Hippocampal formation (tissue), 2 donors: ENCODE measurements around the gene CETP.
"Not testable (repeated sequence)": the region's sequence is repeated elsewhere in the genome, so short reads cannot be mapped to it uniquely, and the experiment has no call there.

ENCODE experiments used
- DNase-seq, 2 donors: peaks; one replicate each; lab custom pipeline; 2025; lab: John Stamatoyannopoulos, UW

The CETP gene

DNA sequence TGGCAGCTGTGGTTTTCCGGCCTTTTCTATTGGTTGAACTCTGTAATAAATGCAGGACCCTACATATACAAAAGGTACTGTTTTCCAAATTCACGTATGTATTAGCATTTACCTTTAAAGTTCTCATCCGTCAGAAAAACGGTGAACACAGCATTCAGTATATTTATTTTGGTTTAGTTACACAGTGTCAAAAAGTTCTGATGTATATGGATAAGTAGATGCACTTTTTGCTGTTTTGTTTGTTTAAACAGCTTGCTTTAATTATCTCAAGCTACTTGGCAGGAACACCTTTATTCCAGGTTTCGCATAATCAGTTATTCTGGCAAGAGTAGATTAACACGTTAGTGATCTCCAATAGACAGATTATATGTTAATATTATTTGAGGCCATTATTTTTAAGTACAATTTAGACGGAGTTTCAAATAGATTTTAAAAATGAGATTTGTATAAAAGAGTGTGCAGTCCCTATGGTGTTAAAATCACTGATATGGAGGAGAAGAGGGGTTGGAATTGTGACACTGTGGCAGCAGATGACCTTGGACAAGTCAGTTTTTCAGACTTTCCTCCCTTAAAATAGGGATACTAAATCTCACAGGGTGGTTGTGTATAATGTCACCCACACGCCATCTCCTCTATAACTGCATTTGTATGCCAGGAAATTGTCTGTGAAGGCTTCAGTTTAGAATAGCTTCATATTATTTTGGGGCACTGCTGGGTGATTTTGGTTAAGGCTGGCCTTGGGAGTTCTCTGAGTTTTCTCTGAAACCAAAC lies 27.7 kb upstream of the CETP start:
- no peak for DNase-seq

GRCh38 chr16:56934599-56935145 lies 27.1 kb upstream of the CETP start:
- not testable (repeated sequence) for DNase-seq

- no peak for DNase-seq
These were observed 26.5 kb upstream of the CETP start for GRCh38 chr16:56935201-56935600.

DNA sequence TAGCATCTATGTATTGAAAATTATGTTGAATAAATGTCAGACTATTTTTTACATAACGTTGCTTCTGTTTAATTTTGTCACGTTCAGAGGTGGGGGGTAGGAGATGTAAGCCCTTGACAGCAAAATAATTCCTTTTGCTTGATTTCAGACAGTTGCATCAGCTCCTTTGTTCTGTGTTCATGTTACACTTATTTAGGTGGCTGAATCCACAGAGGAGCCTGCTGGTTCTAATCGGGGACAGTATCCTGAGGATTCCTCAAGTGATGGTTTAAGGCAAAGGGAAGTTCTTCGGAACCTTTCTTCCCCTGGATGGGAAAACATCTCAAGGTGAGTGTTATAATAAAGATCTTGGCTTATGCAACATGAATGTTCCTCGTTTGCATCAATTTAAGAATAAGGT lies 25.3 kb upstream of the CETP start:
- no peak for DNase-seq

GRCh38 chr16:56936950-56937349 lies 24.8 kb upstream of the CETP start:
- DNase-seq, result no peak

DNA sequence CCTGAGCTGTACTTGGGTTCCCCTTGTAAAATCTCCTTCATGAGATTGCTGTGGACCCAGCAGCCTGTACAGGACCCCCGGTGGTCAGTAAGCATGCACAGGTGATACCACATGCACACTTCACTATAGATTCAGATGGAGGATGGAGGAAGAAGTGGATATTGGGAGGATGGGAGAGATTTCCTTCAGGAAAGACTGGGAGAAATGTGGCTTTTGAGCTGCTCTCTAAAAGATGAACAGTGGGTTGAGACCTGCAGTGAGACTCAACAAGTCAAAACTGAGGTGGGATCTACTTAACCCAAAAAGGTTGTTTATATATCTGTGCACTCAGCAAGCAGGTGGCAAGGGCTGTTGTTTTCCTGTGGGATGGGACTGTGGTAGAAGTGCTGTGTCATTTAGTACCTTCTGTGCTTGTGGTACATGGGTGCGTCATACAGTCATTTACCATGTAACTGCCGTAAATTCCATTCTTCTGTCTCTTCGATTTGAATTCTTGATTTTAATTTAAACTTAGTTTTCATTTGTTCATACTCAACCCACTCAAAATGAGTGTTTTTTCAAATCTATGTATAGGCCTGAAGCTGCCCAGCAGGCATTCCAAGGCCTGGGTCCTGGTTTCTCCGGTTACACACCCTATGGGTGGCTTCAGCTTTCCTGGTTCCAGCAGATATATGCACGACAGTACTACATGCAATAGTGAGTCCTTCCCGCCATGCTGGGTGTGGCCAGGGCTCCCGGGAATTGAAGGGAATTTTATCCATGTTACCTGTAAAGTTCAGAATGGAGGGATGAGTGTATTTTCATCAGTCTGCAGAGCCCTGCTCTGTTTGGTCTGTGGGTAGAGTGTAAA lies 22.9 kb upstream of the CETP start:
- DNase-seq, result no peak

- DNase-seq, result no peak
These were observed 21.9 kb upstream of the CETP start for GRCh38 chr16:56939801-56940200.

DNA sequence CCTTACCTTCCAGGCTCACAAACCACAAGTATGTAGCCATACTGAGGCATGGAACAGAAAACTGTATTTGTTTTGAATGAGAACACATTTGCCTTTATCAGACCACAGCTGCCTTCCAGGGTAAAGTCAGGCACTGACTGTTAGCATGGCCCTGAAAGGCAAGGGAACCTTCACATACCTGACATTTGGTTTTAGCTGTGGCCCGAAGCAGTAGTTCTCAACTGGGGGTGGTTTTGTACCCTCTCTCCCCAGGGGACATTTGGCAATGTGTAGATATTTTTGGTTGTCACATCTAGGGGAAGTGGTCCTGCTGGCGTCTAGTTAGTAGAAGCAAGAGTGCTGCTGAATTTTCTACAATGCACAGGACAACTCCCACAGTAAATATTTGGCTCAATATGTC lies 20.7 kb upstream of the CETP start:
- no peak for DNase-seq

- DNase-seq, result no peak
These were observed 19.9 kb upstream of the CETP start for GRCh38 chr16:56941856-56942331.

GRCh38 chr16:56943761-56944375 lies 17.9 kb upstream of the CETP start:
- DNase-seq, result no peak

DNA sequence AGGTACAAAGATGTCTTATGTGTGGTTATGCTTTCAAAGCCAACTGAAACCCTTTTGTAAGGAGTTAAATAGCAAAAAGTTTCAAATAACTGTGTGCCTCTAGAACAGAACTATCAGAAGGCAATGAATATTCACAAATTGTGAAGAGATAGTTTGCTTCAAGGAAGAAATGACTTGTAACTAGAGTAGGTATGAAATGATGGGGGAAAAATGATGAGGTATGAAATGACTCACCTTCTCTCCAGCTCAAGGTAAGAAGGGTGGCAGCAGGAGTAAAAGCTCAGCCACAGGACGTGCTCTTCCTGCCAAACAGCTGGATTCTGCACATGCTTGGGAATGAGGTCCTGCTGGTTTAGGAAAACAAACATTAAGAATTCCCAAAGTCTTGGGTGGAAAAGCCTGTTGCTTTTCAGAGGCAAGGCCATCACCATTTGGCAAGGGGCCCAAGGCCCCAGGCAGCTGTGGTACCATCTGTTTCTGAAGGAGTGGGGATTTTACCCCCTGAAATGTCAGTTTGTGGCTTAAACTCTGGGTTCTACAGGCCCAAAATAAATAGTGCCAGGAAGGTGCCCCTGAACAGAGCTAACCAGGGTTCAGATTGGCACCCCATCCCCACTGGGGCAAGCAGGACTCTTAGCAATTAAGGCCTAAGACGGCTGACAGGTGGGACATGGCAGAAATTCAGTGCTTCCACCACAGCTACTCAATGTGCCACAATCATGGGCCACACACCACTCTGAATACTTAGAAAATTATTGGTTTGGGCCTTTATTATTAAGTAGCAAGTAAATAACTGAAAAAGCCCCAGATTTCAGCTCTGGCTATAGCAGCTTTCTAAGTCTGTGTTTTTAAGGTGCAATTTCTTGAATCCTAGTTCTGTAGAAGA lies 16.6 kb upstream of the CETP start:
- DNase-seq, result no peak

DNA sequence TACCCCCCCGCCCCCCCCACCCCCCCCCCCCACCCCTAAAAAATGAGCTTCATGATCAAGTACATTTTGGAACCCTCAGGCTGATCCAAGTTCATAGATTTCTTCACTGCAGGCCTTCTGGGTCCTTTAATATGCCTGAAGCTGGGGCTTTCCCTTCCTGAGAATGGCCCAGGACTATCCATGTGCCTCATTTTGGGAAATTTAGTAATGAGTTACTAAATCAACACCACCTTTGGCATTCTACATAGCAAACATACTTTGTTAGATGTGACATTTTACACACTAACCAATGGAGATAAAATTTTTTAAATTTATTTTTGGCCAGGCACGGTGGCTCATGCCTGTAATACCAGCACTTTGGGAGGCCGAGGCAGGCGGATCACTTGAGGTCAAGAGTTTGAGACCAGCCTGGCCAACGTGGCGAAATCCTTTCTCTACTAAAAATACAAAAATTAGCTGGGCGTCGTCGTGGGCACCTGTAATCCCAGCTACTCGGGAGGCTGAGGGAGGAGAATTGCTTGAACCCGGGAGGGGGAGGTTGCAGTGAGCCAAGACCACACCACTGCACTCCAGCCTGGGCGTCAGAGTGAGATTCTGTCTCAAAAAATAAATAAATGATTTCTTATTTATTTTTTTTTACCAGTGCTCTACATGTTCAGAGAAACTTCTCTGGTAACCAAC lies 15.8 kb upstream of the CETP start:
- DNase-seq, result no peak

- DNase-seq, result no peak
These were observed 14.8 kb upstream of the CETP start for GRCh38 chr16:56946767-56947603.

DNA sequence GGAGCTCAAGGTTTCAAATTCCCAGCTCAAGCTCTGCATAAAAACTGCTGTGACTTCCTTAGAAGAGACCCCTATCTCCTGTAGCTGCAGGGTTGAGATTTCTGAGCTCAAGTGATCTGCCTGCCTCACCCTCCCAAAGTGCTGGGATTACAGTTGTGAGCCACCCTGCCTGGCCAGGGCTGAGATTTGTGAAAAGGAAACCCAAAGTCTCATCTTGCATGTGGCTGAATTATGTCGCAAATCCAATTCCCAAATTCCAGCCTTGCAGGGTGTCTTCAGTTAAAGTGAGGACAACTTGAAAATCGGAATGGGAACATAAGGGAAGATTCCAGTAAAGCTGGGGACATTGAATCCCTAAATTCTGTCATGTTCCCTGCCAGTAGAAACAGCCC lies 14.2 kb upstream of the CETP start:
- DNase-seq, result no peak

GRCh38 chr16:56948234-56948633 lies 13.5 kb upstream of the CETP start:
- no peak for DNase-seq

- no peak for DNase-seq
These were observed 11.7 kb upstream of the CETP start for GRCh38 chr16:56950051-56950450.

DNA sequence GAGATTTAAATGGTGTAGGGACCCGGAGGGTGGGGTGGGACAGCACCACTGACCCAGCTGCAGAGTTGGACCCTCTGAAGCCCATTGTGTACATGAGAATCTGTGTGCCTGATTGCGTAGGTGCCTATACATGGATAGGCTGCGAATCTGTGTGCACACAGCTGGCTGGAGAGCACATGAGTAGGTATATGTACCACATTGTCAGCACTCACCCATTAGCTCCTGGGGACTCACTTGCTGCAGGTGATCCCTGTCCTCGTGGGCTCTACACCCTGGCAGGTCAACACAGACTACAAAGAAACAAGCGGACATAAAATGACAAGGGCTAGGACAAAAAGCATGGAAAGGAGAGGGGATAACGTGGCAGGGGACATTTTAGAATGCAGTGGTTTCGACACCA lies 11.3 kb upstream of the CETP start:
- DNase-seq, result no peak

DNA sequence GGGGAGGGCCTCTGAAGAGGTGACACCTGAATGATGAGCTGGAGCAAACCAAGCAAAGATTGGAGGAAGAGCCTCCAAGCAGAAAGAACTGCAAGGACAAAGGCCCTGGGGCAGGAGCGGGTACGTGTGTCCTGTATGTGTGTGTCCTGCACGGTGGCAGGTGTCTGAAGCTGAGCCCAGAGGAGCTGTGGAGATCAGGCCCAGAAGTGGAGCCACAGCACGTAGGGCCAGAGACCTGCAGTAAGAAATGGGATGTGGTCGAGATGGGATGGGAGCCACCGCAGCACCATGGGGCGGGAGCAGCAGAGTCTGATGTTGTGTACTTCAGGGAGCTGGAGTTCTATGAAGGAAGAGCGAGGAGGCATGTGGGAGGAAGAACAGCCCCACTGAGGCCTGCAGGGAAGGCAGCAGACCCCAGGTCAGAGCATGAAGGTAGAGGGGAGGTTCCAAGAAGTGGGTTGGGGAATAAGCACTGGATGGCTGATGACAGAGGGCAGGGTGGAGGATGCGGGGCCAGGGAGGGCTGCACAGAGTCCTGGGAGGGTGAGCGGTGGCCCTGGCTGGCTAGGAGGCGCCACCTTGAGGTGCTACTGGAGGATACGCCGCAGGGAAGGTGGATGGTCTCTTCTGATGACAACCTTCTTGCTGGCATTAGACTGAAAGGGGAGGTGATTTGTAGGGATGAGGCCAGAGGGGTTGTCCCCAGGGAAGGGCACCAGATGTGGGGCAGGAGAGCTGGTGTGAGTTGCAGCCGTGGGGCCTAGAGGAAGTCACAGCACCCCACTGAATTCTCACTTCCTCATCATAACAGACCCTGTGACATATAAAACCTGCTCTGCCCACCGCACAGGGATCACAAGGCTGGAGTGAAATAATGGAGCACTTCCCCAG lies 10.6 kb upstream of the CETP start:
- DNase-seq, result peak in 1 of 2 donors; percentile 36

- no peak for DNase-seq
These were observed 8.7 kb upstream of the CETP start for GRCh38 chr16:56953006-56953405.
